Activated CD4-positive, alpha-beta T cell treated with anti-CD3 and anti-CD28 coated beads, Interleukin-2, amount 10 ng/mL, durations not matched to agents 7 days and 5 days (primary cell): Measurements from ENCODE around the gene SELPLG. TPM values are rescaled to one million over a fixed set of nuclear protein-coding genes. Genes with fewer than 3 reads are reported as not detected.
"Not testable (repeated sequence)": the region's sequence is repeated elsewhere in the genome, so short reads cannot be mapped to it uniquely, and the experiment has no call there.

Experiments
- CTCF ChIA-PET: fragments of 350-600 bp; sonication (Branson Sonifier 250); formaldehyde crosslinking; loops from one replicate; lab custom pipeline; 2021; ENCODE audit warnings: antibody characterized with exemption; lab: Charles Lee
- POLR2A ChIA-PET: fragments of 350-600 bp; sonication (Branson Sonifier 250); formaldehyde crosslinking; loops from one replicate; lab custom pipeline; 2021; ENCODE audit warnings: antibody characterized with exemption; lab: Charles Lee
- DNase-seq: peaks from one replicate; pipeline ENCODE4 v3.0.0-alpha.2; 2020
- H3K27ac Mint-ChIP-seq: one replicate; pipeline ENCODE4 v1.8.0; 2021; ENCODE audit warnings: mild to moderate bottlenecking, moderate library complexity, mixed read lengths
- H3K27me3 Mint-ChIP-seq: one replicate; pipeline ENCODE4 v1.8.0; 2021; ENCODE audit warnings: mixed read lengths
- H3K36me3 Mint-ChIP-seq: one replicate; pipeline ENCODE4 v1.8.0; 2021; ENCODE audit warnings: low read depth, mixed read lengths
- H3K4me1 Mint-ChIP-seq: one replicate; pipeline ENCODE4 v1.8.0; 2021; ENCODE audit warnings: mixed read lengths
- H3K4me3 Mint-ChIP-seq: one replicate; pipeline ENCODE4 v1.8.0; 2021; ENCODE audit warnings: mild to moderate bottlenecking, moderate library complexity, mixed read lengths
- H3K9me3 Mint-ChIP-seq: one replicate; pipeline ENCODE4 v1.8.0; 2021; ENCODE audit warnings: mixed read lengths
- total RNA-seq, 2 experiments: library from RNA; stranded (reverse); gene quantifications; one replicate each; pipeline ENCODE4 v1.2.3, GENCODE V29; 2021

Gene SELPLG
- total RNA-seq, 2 experiments from 2014 or later: 207 to 214 TPM

- H3K4me3 Mint-ChIP-seq: no peak overlapping the region
- ChIA-PET CTCF (interaction anchor here (1.6 to 7.9 kb wide), 3 partner anchors 10 to 55 kb away, joined by 6 to 115 read pairs (median 105); partner anchors contain the start of genes ISCU, SART3 and SELPLG), POLR2A (no interaction called here)
- peak overlapping the region; percentile 54 for H3K27ac Mint-ChIP-seq
- no peaks in the 10 kb centered on the region for H3K27me3 Mint-ChIP-seq
- H3K9me3 Mint-ChIP-seq: peaks cover 9% of the 10 kb centered on the region
- DNase-seq: no peak
- peaks cover 78% of the 10 kb centered on the region for H3K4me1 Mint-ChIP-seq
- H3K36me3 Mint-ChIP-seq: peaks cover 76% of the 10 kb centered on the region
Measured at GRCh38 chr12:108621161-108621560, 12.5 kb downstream of the SELPLG start.

- peaks cover 11% of the 10 kb centered on the region for H3K9me3 Mint-ChIP-seq
- no peaks in the 10 kb centered on the region for H3K27me3 Mint-ChIP-seq
- ChIA-PET POLR2A (no interaction called here), CTCF (interaction anchor here (0.6 to 7.9 kb wide), 5 partner anchors 10 to 160 kb away, joined by 3 to 115 read pairs (median 6); partner anchors contain the start of genes ISCU, SART3 and SELPLG)
- DNase-seq: no peak
- H3K4me1 Mint-ChIP-seq: peaks cover 77% of the 10 kb centered on the region
- no peak overlapping the region for H3K27ac Mint-ChIP-seq
- peaks cover 77% of the 10 kb centered on the region for H3K36me3 Mint-ChIP-seq
- no peak overlapping the region for H3K4me3 Mint-ChIP-seq
Measured at GRCh38 chr12:108620236-108620879, 13.3 kb downstream of the SELPLG start.

DNA sequence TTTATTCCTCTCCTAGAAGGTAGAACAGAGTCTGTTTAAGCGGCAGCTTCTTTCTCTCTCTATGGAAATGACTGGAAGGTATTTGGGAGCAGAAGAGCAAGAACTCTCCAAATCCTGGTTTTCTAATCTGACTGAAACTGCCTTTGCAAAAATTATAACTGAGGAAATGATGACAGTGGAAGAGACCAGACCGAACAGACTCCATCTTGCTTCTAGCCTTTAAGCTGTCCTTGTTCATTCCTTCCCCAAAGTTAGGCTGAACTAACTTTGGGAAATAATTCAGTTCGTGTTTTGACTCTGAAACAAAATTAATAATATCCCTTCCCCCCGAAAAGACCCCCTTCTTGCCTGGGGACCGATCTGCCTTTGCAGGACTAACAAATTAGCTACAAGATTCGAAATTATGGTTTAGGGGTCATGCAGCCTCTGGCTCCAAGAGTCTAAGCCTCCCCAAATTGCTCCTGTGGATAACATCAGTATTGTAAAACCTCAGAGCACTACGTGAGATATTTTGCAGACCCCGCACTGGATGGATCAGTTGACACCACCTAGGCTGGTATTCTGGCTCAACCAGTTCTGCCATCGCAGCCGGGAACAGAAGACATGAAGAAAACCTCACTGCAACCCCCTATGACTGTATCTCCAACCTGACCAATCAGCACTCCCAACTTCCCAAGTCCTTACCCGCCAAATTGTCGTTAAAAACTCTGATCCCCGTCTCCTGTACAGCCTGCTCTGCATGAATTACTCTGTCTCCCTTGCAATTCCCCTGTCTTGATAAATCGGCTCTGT, 14.1 kb downstream of the SELPLG start:
- peaks cover 78% of the 10 kb centered on the region for H3K36me3 Mint-ChIP-seq
- H3K9me3 Mint-ChIP-seq: peaks cover 11% of the 10 kb centered on the region
- POLR2A ChIA-PET: interaction anchor here (0.7 kb wide), 1 partner anchor 100 kb away, joined by 3 read pairs; no protein-coding TSS in a partner anchor

DNA sequence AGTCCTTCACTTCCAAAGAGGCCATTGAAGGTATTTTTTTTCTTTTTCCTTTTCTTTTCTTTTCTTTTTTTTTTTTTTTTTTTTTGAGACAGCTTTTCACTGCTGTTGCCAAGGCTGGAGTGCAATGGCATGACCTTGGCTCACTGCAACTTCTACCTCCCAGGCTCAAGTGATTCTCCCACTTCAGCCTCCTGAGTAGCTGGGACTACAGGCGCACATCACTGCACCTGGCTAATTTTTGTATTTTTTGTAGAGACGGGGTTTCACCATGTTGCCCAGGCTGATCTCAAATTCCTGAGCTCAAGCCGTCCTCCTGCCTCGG, 14.8 kb downstream of the SELPLG start:
- not testable (repeated sequence) for H3K4me3 Mint-ChIP-seq

More for the DNA sequence above, 14.1 kb downstream of the SELPLG start:
- Mint-ChIP-seq H3K4me3 (no peak overlapping the region), H3K27me3 (no peaks in the 10 kb centered on the region), H3K4me1 (peaks cover 74% of the 10 kb centered on the region), H3K27ac (peak overlapping the region; percentile 17)
- no peak for DNase-seq
- CTCF ChIA-PET: interaction anchor here (0.6 to 7.9 kb wide), 7 partner anchors 12 to 476 kb away, joined by 3 to 115 read pairs (median 9); partner anchors contain the start of genes ISCU, SART3 and SELPLG

DNA sequence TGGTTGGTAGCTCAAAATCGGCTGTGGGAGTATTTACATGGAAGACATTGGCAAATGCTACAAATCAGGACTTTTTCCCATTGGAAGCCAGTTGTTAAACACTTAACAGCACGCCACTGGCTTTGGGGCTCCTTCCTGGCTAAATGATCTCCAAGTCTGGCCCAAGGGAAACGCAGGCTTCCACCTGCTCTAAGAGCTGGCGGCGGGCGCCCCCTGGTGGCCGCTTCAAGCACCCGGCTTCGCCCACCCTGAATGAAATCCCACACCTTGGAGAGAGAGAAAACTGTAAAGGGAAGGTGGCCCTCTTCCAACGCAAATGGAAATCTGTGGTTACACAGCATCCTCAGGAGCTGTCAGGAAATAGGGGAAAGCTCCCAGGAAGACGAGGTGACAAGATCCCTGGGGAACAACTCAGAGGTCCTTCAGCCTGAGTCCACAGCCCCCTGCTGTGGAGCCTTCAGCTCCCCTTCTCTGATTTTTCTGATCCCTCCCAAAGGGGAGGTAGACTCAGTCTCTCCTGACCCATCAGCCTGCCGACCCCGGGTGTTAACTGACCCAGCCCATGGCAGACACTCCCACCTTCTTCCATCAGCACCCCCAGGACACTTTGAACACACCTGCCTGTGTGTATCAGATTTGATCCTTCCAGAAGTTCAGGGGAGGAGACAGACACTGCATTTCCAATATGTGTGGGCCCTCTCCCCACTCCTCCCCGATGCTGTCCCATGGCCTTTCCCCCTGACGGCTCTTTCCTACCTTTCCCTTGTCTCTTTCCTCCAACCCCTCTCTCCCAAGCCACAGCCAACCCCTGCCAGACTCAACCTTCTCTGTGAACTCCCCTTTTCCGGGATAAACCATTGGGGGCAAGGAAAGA, 15.4 kb downstream of the SELPLG start:
- POLR2A ChIA-PET: interaction anchor here (0.7 to 1.2 kb wide), 3 partner anchors 50 to 98 kb away, joined by 3 to 6 read pairs (median 5); partner anchors contain the start of gene ISCU
- CTCF ChIA-PET: interaction anchor here (0.6 to 7.9 kb wide), 28 partner anchors 9 to 477 kb away, joined by 3 to 115 read pairs (median 3); partner anchors contain the start of genes ALKBH2, ISCU, SART3 and SELPLG
- H3K4me1 Mint-ChIP-seq: peaks cover 66% of the 10 kb centered on the region
- peaks cover 11% of the 10 kb centered on the region for H3K9me3 Mint-ChIP-seq
- peak; percentile 74 for DNase-seq
- H3K27me3 Mint-ChIP-seq: no peaks in the 10 kb centered on the region
- H3K4me3 Mint-ChIP-seq: no peak overlapping the region
- H3K27ac Mint-ChIP-seq: peak overlapping the region; percentile 77
- peaks cover 70% of the 10 kb centered on the region for H3K36me3 Mint-ChIP-seq

More for the DNA sequence above, 14.8 kb downstream of the SELPLG start:
- Mint-ChIP-seq H3K36me3 (peaks cover 76% of the 10 kb centered on the region), H3K4me1 (peaks cover 72% of the 10 kb centered on the region), H3K27ac (peak overlapping the region; percentile 17), H3K9me3 (peaks cover 11% of the 10 kb centered on the region)
- POLR2A ChIA-PET: interaction anchor here (0.7 kb wide), 1 partner anchor 99 kb away, joined by 3 read pairs; no protein-coding TSS in a partner anchor
- CTCF ChIA-PET: interaction anchor here (0.6 to 7.9 kb wide), 16 partner anchors 13 to 477 kb away, joined by 3 to 115 read pairs (median 4); partner anchors contain the start of genes ALKBH2, ISCU, SART3 and SELPLG
- DNase-seq, H3K27me3 Mint-ChIP-seq: not testable (repeated sequence)

DNA sequence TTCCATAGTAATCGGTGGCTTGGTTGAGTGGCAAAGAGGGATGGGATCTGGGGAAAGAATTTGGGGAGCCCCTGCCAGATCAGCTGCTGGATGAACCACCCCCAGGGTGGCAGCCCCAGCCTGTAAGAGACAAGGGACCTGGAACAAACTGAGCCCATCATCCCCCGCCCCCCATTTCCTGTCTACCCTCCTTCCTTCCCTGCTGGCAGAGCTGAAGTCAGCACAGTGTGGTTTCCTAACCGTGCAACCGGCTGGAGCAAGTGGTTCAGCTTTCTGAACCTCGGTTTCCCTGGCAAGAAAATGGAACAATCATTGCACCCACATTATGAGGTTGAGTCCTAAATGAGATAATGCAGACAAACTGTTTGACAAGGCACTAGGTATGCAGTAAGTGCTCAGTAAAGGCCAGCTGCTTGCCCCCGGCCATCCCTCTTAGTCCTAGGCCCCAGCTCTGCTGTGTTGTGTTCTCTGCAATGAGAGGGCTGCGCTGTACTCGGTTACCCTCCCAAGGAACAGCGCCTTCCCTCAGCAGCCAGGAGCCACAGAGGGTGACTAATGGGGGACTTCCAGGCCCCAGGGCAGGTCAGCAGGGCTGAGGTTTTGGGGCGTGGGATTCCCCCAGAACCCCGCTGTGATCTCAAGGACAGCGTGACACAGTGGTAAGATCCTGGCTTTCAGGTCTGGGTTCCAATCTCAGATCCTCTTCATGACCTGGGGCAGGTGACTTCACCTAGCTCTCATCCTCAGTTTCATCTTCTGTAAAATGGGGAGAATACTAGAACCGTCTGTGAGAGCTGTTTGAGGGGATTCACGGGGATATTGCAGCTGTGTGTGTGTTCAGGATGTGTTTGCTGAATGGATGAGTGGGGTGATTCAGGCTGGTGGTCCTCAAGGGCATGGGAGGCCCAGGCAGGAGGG, 16.5 kb downstream of the SELPLG start:
- H3K27me3 Mint-ChIP-seq: no peaks in the 10 kb centered on the region
- peaks cover 60% of the 10 kb centered on the region for H3K36me3 Mint-ChIP-seq
- H3K27ac Mint-ChIP-seq: peak overlapping the region; percentile 62
- CTCF ChIA-PET: interaction anchor here (0.6 to 7.9 kb wide), 25 partner anchors 8 to 338 kb away, joined by 3 to 115 read pairs (median 3); partner anchors contain the start of genes ISCU, SART3, SELPLG and TMEM119
- peaks cover 11% of the 10 kb centered on the region for H3K9me3 Mint-ChIP-seq
- H3K4me3 Mint-ChIP-seq: no peak overlapping the region
- H3K4me1 Mint-ChIP-seq: peaks cover 58% of the 10 kb centered on the region
- POLR2A ChIA-PET: interaction anchor here (0.9 to 1.2 kb wide), 2 partner anchors 49 to 55 kb away, joined by 5 to 6 read pairs; partner anchors contain the start of gene ISCU
- DNase-seq: peak; percentile 51

DNA sequence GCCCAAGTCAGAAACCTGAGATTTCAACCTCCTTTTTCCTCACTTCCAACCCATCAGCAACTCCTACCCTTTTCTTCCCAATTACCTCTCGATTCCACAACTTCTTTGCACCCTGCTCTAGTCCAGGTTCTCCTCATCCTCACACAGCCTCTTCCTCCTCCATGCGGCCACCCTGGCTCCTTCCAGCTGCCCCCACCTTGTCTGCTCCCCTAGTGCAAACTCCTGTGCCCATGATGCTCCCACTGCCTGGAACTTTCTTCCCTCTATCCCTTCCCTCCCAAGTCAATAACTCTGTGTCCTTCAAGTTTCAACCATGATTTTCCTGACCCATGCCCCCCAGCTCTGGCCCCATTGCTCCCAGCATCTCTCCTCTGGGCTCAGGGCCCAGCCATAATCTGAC, 17.3 kb downstream of the SELPLG start:
- no peak for DNase-seq
- ChIA-PET POLR2A (no interaction called here), CTCF (interaction anchor here (0.6 to 7.9 kb wide), 8 partner anchors 7 to 80 kb away, joined by 3 to 115 read pairs (median 12); partner anchors contain the start of genes ISCU, SART3 and SELPLG)
- peaks cover 53% of the 10 kb centered on the region for H3K4me1 Mint-ChIP-seq
- peaks cover 11% of the 10 kb centered on the region for H3K9me3 Mint-ChIP-seq
- H3K27ac Mint-ChIP-seq: no peak overlapping the region
- H3K27me3 Mint-ChIP-seq: no peaks in the 10 kb centered on the region
- H3K36me3 Mint-ChIP-seq: peaks cover 53% of the 10 kb centered on the region
- no peak overlapping the region for H3K4me3 Mint-ChIP-seq

- H3K36me3 Mint-ChIP-seq: peaks cover 49% of the 10 kb centered on the region
- ChIA-PET POLR2A (no interaction called here), CTCF (interaction anchor here (1.1 to 7.9 kb wide), 4 partner anchors 14 to 47 kb away, joined by 3 to 115 read pairs (median 6); partner anchors contain the start of gene SELPLG)
- no peak for DNase-seq
- H3K4me3 Mint-ChIP-seq: no peak overlapping the region
- peaks cover 49% of the 10 kb centered on the region for H3K4me1 Mint-ChIP-seq
- no peak overlapping the region for H3K27ac Mint-ChIP-seq
- no peaks in the 10 kb centered on the region for H3K27me3 Mint-ChIP-seq
- H3K9me3 Mint-ChIP-seq: peaks cover 11% of the 10 kb centered on the region
Measured at GRCh38 chr12:108615918-108616317, 17.8 kb downstream of the SELPLG start.

DNA sequence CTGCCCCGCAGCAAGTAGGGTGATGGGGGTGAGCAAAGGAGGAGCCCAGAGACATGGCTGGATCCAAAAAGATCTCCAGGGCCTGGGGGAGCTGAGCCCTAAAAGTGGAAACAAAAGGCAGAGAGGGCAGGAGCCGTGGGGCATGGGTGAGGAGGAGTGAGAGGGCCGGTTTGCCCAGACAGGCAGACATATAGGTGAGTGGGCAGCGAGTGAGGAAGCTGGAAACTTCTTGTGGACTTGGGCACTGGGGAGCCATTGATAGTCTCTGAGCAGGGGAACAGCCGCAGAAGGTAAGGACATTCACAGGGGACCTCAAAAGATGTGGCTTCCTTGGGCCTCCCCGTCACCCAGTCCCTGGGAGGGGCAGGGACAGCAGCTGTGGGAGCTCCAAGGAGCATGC, 19.1 kb downstream of the SELPLG start:
- Mint-ChIP-seq H3K27me3 (no peaks in the 10 kb centered on the region), H3K9me3 (peaks cover 11% of the 10 kb centered on the region), H3K36me3 (peaks cover 37% of the 10 kb centered on the region), H3K4me3 (no peak overlapping the region), H3K4me1 (peaks cover 42% of the 10 kb centered on the region), H3K27ac (peak overlapping the region; percentile 47)
- ChIA-PET CTCF (interaction anchor here (0.5 to 1.9 kb wide), 4 partner anchors 13 to 813 kb away, joined by 3 to 10 read pairs (median 4); no protein-coding TSS in a partner anchor), POLR2A (no interaction called here)
- no peak for DNase-seq

- Mint-ChIP-seq H3K9me3 (peaks cover 11% of the 10 kb centered on the region), H3K4me1 (peaks cover 36% of the 10 kb centered on the region), H3K4me3 (no peak overlapping the region)
Measured at GRCh38 chr12:108614041-108614440, 19.7 kb downstream of the SELPLG start.

GRCh38 chr12:108613548-108613947, 20.1 kb downstream of the SELPLG start:
- H3K9me3 Mint-ChIP-seq: peaks cover 11% of the 10 kb centered on the region

More at GRCh38 chr12:108614041-108614440, 19.7 kb downstream of the SELPLG start:
- ChIA-PET POLR2A (no interaction called here), CTCF (interaction anchor here (1.0 to 1.1 kb wide), 2 partner anchors 14 to 50 kb away, joined by 3 read pairs; no protein-coding TSS in a partner anchor)
- Mint-ChIP-seq H3K36me3 (peaks cover 36% of the 10 kb centered on the region), H3K27ac (peak overlapping the region; percentile 33), H3K27me3 (no peaks in the 10 kb centered on the region)
- DNase-seq: no peak

More at GRCh38 chr12:108613548-108613947, 20.1 kb downstream of the SELPLG start:
- no peak for DNase-seq
- Mint-ChIP-seq H3K4me1 (peaks cover 32% of the 10 kb centered on the region), H3K36me3 (peaks cover 36% of the 10 kb centered on the region), H3K27ac (no peak overlapping the region), H3K4me3 (no peak overlapping the region), H3K27me3 (no peaks in the 10 kb centered on the region)
- ChIA-PET CTCF (no interaction called here), POLR2A (no interaction called here)
